HepG2 (cell line): ENCODE measurements around the gene DLL1. TPM values are rescaled to one million over a fixed set of nuclear protein-coding genes. Genes with fewer than 3 reads are reported as not detected.

Experiments
- ATAC-seq: fragments of 200-7000 bp; cut with Tn5 transposase; 3 replicates; pipeline ENCODE4 v1.9.1; 2020; ENCODE audit warnings: mild to moderate bottlenecking, moderate library complexity
- BruUV-seq: library from RNA; stranded (reverse); fragments of 400-500 nt; replicated peaks from 2 replicates; lab custom pipeline; 2021; lab: Mats Ljungman, UMichigan
- CTCF ChIA-PET: fragments of 300-600 bp; formaldehyde crosslinking; extraction: SDS; loops from one replicate; lab custom pipeline; 2021; ENCODE audit warnings: low total read pairs, inconsistent platforms, low intra/inter-chr PET ratio; lab: Yijun Ruan, JAX
- POLR2A ChIA-PET: fragments of 350-600 bp; sonication (Branson Sonifier 250); formaldehyde crosslinking; loops from one replicate; lab custom pipeline; 2020; ENCODE audit warnings: antibody characterized with exemption, inconsistent platforms; lab: Yijun Ruan, JAX
- DNase-seq: peaks from one replicate; pipeline ENCODE4 v3.0.0-alpha.2; 2015; ENCODE audit warnings: low spot score
- FAIRE-seq: peaks from 3 replicates; lab custom pipeline; 2011; peaks lifted over from hg19 to GRCh38; lab: Jason Lieb, UNC
- H2AFZ ChIP-seq: one replicate; pipeline ENCODE4 v1.6.1; 2011; ENCODE audit warnings: low read length, inconsistent platforms
- H3K27ac ChIP-seq: fragments of 300-600 bp; 3 replicates; pipeline ENCODE4 v1.8.0; 2011; ENCODE audit warnings: mixed run types, mild to moderate bottlenecking, mixed read lengths, low read length, inconsistent platforms; ENCODE audit not compliant: insufficient read depth; ENCODE audit errors: extremely low read length
- H3K27me3 ChIP-seq, 2 experiments: fragments of 200-600 bp in 1 of 2; 2 replicates in 1 of 2; 3 replicates in 1 of 2; pipeline versions ENCODE4 v1.6.0 to v1.8.0; 2011; ENCODE audit warnings: low read length in 2 of 2, mild to moderate bottlenecking in 2 of 2, moderate library complexity in 2 of 2, inconsistent platforms in 1 of 2; ENCODE audit not compliant: insufficient read depth in 2 of 2, control insufficient read depth in 1 of 2
- H3K36me3 ChIP-seq, 2 experiments: fragments of 200-600 bp in 1 of 2; replicated peaks in 1 of 2; 2 replicates in 1 of 2; 3 replicates in 1 of 2; pipeline versions ENCODE4 v1.5.1 to v1.8.0; 2011; ENCODE audit warnings: low read length in 2 of 2, inconsistent platforms in 1 of 2; ENCODE audit not compliant: insufficient read depth in 2 of 2, control insufficient read depth in 1 of 2
- H3K4me1 ChIP-seq: 2 replicates; pipeline ENCODE4 v1.5.1; 2012; ENCODE audit warnings: low read length, inconsistent platforms; ENCODE audit not compliant: insufficient read depth
- H3K4me2 ChIP-seq: 2 replicates; pipeline ENCODE4 v1.6.0; 2011; ENCODE audit warnings: low read depth, low read length, inconsistent platforms
- H3K4me3 ChIP-seq, 3 experiments: fragments of 200-600 bp in 1 of 3; sonication (generic), shearing (Covaris generic) in 1 of 3; replicated peaks in 1 of 3; 2 replicates each; pipeline ENCODE4 v1.5.1; 2011 to 2016; ENCODE audit warnings: low read length in 3 of 3, inconsistent platforms in 2 of 3, low read depth in 2 of 3, mild to moderate bottlenecking in 2 of 3, control low read depth in 1 of 3, mixed read lengths in 1 of 3; ENCODE audit not compliant: insufficient read depth in 1 of 3
- H3K79me2 ChIP-seq: one replicate; pipeline ENCODE4 v1.6.1; 2011; ENCODE audit warnings: low read length, inconsistent platforms; ENCODE audit not compliant: insufficient read depth
- H3K9ac ChIP-seq: 2 replicates; pipeline ENCODE4 v1.6.0; 2011; ENCODE audit warnings: mild to moderate bottlenecking, low read depth, low read length, inconsistent platforms; ENCODE audit not compliant: insufficient read depth
- H3K9me3 ChIP-seq: 2 replicates; pipeline ENCODE4 v1.5.1; 2012; ENCODE audit warnings: mild to moderate bottlenecking, low read length
- H4K20me1 ChIP-seq: 2 replicates; pipeline ENCODE4 v1.6.0; 2011; ENCODE audit warnings: inconsistent platforms, mild to moderate bottlenecking, low read length, moderate library complexity; ENCODE audit not compliant: insufficient read depth
- EZH2 ChIP-seq: conservative IDR thresholded peaks from 2 replicates; pipeline ENCODE4 v1.6.1; 2012; ENCODE audit warnings: mild to moderate bottlenecking, low read depth, low read length, moderate library complexity
- HOXA3 ChIP-seq: sonication (generic); formaldehyde crosslinking; IDR thresholded peaks from 2 replicates; pipeline ENCODE4 v1.5.0; 2020; ENCODE audit warnings: missing genetic modification reagents
- MTF2 ChIP-seq: sonication (generic); formaldehyde crosslinking; IDR thresholded peaks from 2 replicates; pipeline ENCODE4 v1.5.0; 2020; ENCODE audit warnings: missing genetic modification reagents, borderline replicate concordance
- NKX3-1 ChIP-seq: sonication (generic); formaldehyde crosslinking; IDR thresholded peaks from 2 replicates; pipeline ENCODE4 v1.5.0; 2020; ENCODE audit warnings: missing genetic modification reagents
- PTBP1 ChIP-seq: fragments of 200-400 bp; formaldehyde crosslinking; IDR thresholded peaks from 2 replicates; pipeline ENCODE4 v1.6.1; 2018; ENCODE audit warnings: low read length, low read depth; ENCODE audit not compliant: poor library complexity, severe bottlenecking
- REXO4 ChIP-seq: sonication (generic); formaldehyde crosslinking; IDR thresholded peaks from 2 replicates; pipeline ENCODE4 v1.8.0; 2022; ENCODE audit warnings: missing genetic modification reagents, mild to moderate bottlenecking, borderline replicate concordance
- TAF1 ChIP-seq: sonication (generic); formaldehyde crosslinking; IDR thresholded peaks from 2 replicates; pipeline ENCODE4 v1.4.0; 2020; ENCODE audit warnings: missing genetic modification reagents
- TEAD2 ChIP-seq: sonication (generic); formaldehyde crosslinking; IDR thresholded peaks from 2 replicates; pipeline ENCODE4 v1.9.0; 2021; ENCODE audit warnings: missing genetic modification reagents
- ZBTB3 ChIP-seq: sonication (generic); formaldehyde crosslinking; IDR thresholded peaks from 2 replicates; pipeline ENCODE4 v1.4.0; 2020; ENCODE audit warnings: low read depth, mild to moderate bottlenecking, moderate library complexity, missing genetic modification reagents, borderline replicate concordance
- ZNF792 ChIP-seq: IDR thresholded peaks from 2 replicates; pipeline ENCODE4 v1.6.1; 2016
- WGBS: methylation state at CpG from one replicate; pipeline ENCODE4 v1.1.6; 2017; ENCODE audit warnings: low lambda C conversion rate; 5-methylcytosine and 5-hydroxymethylcytosine counted together
- in situ Hi-C: cut with HindIII; loops from 2 replicates; pipeline ENCODE4 v1.10.0; 2017; ENCODE audit warnings: low pct_unique_long_range_greater_than_20kb; ENCODE audit not compliant: extremely low pct_ligation_motif_present
- intact Hi-C: fragments of 100-400 bp; cut with micrococcal nuclease; formaldehyde crosslinking; loops from one replicate; pipeline ENCODE4 v1.10.0; 2022; ENCODE audit not compliant: unreplicated experiment
- polyA plus RNA-seq, 8 experiments: library from polyadenylated mRNA; depleted of rRNA in 3 of 8; stranded (reverse) in 7 of 8; unstranded in 1 of 8; fragments of >200 nt; fragmentation: Illumina TruSeq in 4 of 8; extraction: Trizol in 4 of 8; gene quantifications; 2 replicates each; pipeline versions ENCODE4 v1.2.1 to v1.2.3, GENCODE V29; 2011 to 2016; ENCODE audit warnings: low read depth in 4 of 8, missing spikeins in 1 of 8, mixed read lengths in 1 of 8; ENCODE audit not compliant: insufficient read depth in 1 of 8
- total RNA-seq, 5 experiments: library from RNA; depleted of rRNA; stranded (reverse); fragments of >200 nt; fragmentation: Illumina TruSeq; extraction: Trizol; gene quantifications; 2 replicates each; pipeline ENCODE4 v1.2.3, GENCODE V29; 2016; ENCODE audit warnings: low read depth in 1 of 5
- TF ChIP-seq, protein P1 (sequence below): sonication (generic); formaldehyde crosslinking; IDR thresholded peaks from 2 replicates; pipeline ENCODE4 v1.5.1; 2020; ENCODE audit warnings: missing genetic modification reagents, mild to moderate bottlenecking, borderline replicate concordance

Gene DLL1
- total and polyA plus RNA-seq, 2 of the 13 experiments (the other 11 are each of a cell fraction or from before 2014, with no cell fraction given) = not detected

DNA sequence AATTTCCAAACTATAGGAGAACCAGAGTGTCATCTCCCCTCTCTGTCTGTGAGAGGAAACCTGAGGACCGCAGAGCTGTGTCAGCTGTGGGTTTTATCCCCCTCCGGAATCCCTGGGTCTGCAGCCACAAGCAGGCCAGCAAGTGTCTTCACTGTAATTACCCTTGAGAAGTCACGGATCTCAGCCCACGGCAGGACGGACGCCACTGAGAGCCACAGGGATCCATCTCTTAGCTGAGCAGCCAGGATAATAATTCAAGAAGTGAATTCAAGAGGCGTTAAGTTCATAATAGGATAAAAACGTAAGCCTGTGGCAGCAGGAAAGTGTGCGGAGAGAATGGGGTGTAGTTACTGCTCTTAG is 37.0 kb downstream of the DLL1 start:
- BruUV-seq = no TSS peak
- no peak for DNase-seq
- H3K27ac ChIP-seq = no peak overlapping the region
- no peak for ATAC-seq
- CTCF ChIA-PET = no interaction called here
- H3K4me3 ChIP-seq = no peak overlapping the region
- H3K9ac ChIP-seq = no peak overlapping the region
- intact Hi-C loops = no loop called here
- no peak for FAIRE-seq
- no peak overlapping the region for H2AFZ ChIP-seq
- H3K9me3 ChIP-seq = no peaks in the 10 kb centered on the region
- H3K4me1 ChIP-seq = no peaks in the 10 kb centered on the region
- POLR2A ChIA-PET = no interaction called here
- H3K27me3 ChIP-seq = peaks cover 36 to 97% of the 10 kb centered on the region in 2 experiments
- no peaks in the 10 kb centered on the region for H3K36me3 ChIP-seq
- no peaks in the 10 kb centered on the region for H3K79me2 ChIP-seq
- H4K20me1 ChIP-seq = no peaks in the 10 kb centered on the region
- WGBS = 27% methylated on average over 9 of the region's 9 CpGs
- in situ Hi-C loops = no loop called here
- TF ChIP-seq, protein P1, sequence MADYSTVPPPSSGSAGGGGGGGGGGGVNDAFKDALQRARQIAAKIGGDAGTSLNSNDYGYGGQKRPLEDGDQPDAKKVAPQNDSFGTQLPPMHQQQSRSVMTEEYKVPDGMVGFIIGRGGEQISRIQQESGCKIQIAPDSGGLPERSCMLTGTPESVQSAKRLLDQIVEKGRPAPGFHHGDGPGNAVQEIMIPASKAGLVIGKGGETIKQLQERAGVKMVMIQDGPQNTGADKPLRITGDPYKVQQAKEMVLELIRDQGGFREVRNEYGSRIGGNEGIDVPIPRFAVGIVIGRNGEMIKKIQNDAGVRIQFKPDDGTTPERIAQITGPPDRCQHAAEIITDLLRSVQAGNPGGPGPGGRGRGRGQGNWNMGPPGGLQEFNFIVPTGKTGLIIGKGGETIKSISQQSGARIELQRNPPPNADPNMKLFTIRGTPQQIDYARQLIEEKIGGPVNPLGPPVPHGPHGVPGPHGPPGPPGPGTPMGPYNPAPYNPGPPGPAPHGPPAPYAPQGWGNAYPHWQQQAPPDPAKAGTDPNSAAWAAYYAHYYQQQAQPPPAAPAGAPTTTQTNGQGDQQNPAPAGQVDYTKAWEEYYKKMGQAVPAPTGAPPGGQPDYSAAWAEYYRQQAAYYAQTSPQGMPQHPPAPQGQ (CRISPR knock-in tag) = no peak
- TF ChIP-seq ZNF792 (CRISPR knock-in tag) = no peak
- no peak for TF ChIP-seq HOXA3 (CRISPR knock-in tag)
- TF ChIP-seq ZBTB3 = no peak
- no peak overlapping the region for H3K4me2 ChIP-seq

DNA sequence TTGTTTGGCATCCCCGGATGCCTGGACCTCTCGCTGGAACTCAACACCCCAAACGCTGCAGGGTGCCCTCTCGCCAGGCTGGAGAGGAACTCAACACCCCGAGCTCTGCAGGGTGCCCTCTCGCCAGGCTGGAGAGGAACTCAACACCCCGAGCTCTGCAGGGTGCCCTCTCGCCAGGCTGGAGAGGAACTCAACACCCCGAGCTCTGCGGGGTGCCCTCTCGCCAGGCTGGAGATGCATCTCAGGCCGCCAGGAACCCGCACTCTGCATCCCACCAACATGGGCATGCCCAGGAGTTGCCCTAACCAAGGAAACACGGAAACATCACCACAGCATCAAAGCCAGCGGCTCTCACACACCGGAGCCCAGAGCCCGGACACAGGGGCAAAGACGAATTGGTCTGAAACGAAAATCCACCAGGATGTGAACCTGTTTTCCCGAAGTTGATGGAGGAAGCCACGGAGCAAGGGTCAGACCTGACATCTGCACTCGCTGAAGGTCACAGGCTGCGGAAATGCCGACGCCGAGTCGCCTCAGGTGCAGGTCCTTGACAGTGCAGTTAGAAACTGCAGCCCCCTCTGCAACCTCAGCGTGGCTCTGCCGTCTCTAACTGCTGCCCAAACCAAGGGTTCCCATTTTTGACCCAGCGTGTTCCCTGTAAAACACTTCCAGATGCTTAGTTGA is 37.5 kb downstream of the DLL1 start:
- intact Hi-C loops = no loop called here
- FAIRE-seq (no peak), DNase-seq (no peak), ATAC-seq (no peak; the same call in 2 of the 3 replicates)
- H3K4me2 ChIP-seq = no peak overlapping the region
- no peak overlapping the region for H3K27ac ChIP-seq
- H3K9ac ChIP-seq = no peak overlapping the region
- in situ Hi-C loops = no loop called here
- no peaks in the 10 kb centered on the region for H3K9me3 ChIP-seq
- H3K4me3 ChIP-seq = no peak overlapping the region
- TF ChIP-seq TEAD2 (no peak), NKX3-1 (CRISPR knock-in tag) (no peak), TAF1 (CRISPR knock-in tag) (no peak), MTF2 (0 out of 2 replicates have a peak, but pooled peaks have one; percentile 55), PTBP1 (no peak), REXO4 (CRISPR knock-in tag) (no peak), EZH2 (peak; percentile 57; the same call in 1 of the 2 replicates)
- no peaks in the 10 kb centered on the region for H3K36me3 ChIP-seq
- no peaks in the 10 kb centered on the region for H4K20me1 ChIP-seq
- ChIA-PET CTCF (no interaction called here), POLR2A (no interaction called here)
- no TSS peak for BruUV-seq
- no peaks in the 10 kb centered on the region for H3K4me1 ChIP-seq
- 22% methylated on average over 16 of the region's 30 CpGs for WGBS
- H2AFZ ChIP-seq = no peak overlapping the region
- peaks cover 41 to 98% of the 10 kb centered on the region in 2 experiments for H3K27me3 ChIP-seq
- H3K79me2 ChIP-seq = no peaks in the 10 kb centered on the region
